ENCODE results near the gene CALU. TPM values are rescaled to one million over a fixed set of nuclear protein-coding genes. Genes with fewer than 3 reads are reported as not detected.

The CALU gene
- total RNA-seq, 1 experiment from 2014 or later = 147 TPM

DNA sequence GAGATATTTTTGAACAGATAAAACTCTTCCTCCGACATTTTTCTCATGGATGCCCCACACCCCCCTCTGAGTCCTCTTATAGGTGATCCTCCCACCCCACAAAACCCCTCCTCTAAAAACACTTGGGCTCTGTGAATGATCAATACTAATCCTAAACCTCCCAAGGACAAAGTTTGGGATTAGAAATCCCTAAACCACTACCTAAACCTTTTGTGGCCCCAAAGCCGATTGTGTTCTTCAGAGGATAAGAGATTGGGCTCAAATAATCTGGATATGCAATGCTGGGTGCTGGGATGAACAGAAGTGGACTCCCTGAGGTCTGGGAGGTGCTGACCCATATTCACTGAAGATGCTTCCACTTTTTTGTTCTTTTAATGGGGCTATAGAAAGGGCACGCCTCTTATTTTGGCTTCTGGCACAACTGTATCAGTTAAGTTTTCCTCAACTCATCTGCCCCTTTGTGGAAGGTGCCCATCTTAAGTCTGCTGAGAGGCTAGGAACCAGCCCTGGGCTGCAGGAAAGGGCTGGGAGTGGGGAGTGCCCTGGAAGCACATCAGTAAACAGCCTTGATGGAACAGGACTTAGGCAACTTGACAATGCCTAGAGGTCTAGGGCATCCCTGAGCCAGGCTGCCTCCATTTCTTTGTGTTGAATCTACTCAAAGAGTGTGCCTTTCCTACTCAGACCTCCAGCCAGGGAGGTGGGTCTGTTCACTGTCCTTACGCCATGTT lies 36.8 kb downstream of the CALU start, which contains the start of gene OPN1SW:
Gene OPN1SW, minus strand, starts transcription at position 51 of the 731 bp plus-strand sequence. Its CDS starts 13 bp downstream, at position 38.
- Mint-ChIP-seq H3K4me1 (ENCODE audit: insufficient read depth, unreplicated experiment) (no peaks in the 10 kb centered on the region), H3K27me3 (ENCODE audit: insufficient read depth, unreplicated experiment) (no peaks in the 10 kb centered on the region), H3K4me3 (ENCODE audit: unreplicated experiment) (no peak within 1 kb of the TSS), H3K36me3 (ENCODE audit: insufficient read depth, unreplicated experiment) (peaks cover 41% of the 10 kb centered on the region), H3K27ac (ENCODE audit: low read depth, unreplicated experiment) (no peak within 1 kb of the TSS), H3K9me3 (ENCODE audit: unreplicated experiment) (peaks cover 11% of the 10 kb centered on the region)
- intact Hi-C loops (cut with micrococcal nuclease) = no loop called here
- ChIA-PET CTCF (no interaction called here), POLR2A (no interaction called here)
- no peak for DNase-seq (ENCODE audit: unreplicated experiment)
- no TSS peak for BruUV-seq (replicated peaks)
- TF ChIP-seq, protein P1, sequence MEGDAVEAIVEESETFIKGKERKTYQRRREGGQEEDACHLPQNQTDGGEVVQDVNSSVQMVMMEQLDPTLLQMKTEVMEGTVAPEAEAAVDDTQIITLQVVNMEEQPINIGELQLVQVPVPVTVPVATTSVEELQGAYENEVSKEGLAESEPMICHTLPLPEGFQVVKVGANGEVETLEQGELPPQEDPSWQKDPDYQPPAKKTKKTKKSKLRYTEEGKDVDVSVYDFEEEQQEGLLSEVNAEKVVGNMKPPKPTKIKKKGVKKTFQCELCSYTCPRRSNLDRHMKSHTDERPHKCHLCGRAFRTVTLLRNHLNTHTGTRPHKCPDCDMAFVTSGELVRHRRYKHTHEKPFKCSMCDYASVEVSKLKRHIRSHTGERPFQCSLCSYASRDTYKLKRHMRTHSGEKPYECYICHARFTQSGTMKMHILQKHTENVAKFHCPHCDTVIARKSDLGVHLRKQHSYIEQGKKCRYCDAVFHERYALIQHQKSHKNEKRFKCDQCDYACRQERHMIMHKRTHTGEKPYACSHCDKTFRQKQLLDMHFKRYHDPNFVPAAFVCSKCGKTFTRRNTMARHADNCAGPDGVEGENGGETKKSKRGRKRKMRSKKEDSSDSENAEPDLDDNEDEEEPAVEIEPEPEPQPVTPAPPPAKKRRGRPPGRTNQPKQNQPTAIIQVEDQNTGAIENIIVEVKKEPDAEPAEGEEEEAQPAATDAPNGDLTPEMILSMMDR (IDR thresholded peaks at IDR 0.05; ENCODE audit: unreplicated experiment) = no peak

DNA sequence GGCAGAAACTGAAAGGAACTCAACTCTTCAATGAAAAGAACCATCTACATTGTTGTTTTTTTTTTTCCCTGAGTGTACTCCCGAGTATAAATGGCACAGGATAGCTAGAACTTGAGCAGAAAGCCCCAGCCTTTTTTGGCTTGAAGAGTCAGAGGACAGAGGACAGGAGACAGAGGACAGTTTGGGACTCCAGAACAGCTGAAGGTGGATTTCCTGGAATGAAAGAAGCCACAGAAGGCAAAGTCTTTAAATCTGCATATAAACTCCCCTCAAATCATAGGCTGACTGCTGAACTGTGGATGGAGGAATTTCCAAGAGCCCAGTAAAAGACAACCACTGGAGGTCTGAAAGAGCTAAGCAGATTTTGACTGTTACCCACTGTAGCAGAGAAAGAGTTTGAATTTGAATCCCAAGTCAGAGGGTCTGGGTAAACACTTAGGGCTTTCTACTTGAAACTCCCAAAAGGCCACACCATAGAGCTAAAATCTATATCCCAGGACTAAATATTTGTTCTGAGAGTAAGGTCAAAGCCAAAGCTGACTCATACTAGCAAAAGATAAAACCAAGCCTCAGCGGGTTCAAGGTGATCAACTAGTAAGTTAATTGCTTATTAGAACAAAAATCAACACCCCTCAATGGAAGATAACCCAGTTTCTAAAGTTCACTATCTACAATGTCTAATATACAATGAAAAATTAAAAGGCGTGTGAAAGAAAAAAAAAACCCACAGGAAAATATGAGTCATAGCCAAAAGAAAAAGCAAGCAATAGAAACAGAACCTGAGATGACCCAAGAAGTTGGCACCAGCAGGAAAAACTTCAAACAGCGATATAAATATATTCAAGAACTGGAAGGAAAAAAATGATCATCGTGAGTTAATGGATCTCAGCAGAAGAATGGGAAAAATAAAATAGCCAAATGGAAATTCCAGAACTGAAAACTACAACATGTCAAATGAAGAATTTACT lies 38.3 kb downstream of the CALU start:
- intact Hi-C loops (cut with micrococcal nuclease) = no loop called here
- CTCF ChIA-PET = interaction anchor here (0.6 to 1.2 kb wide), 2 partner anchors 12 to 34 kb away, joined by 3 read pairs; no protein-coding TSS in a partner anchor
- POLR2A ChIA-PET = interaction anchor here (1.2 kb wide), 1 partner anchor 38 kb away, joined by 4 read pairs; no protein-coding TSS in a partner anchor
- H3K4me1 Mint-ChIP-seq (ENCODE audit: insufficient read depth, unreplicated experiment) = no peaks in the 10 kb centered on the region
- H3K36me3 Mint-ChIP-seq (ENCODE audit: insufficient read depth, unreplicated experiment) = peaks cover 28% of the 10 kb centered on the region
- peaks cover 11% of the 10 kb centered on the region for H3K9me3 Mint-ChIP-seq (ENCODE audit: unreplicated experiment)
- no peak for DNase-seq (ENCODE audit: unreplicated experiment)
- H3K4me3 Mint-ChIP-seq (ENCODE audit: unreplicated experiment) = no peak overlapping the region
- no peak overlapping the region for H3K27ac Mint-ChIP-seq (ENCODE audit: low read depth, unreplicated experiment)
- TF ChIP-seq, protein P1 (IDR thresholded peaks at IDR 0.05; ENCODE audit: unreplicated experiment) = no peak
- BruUV-seq (replicated peaks) = no TSS peak
- no peaks in the 10 kb centered on the region for H3K27me3 Mint-ChIP-seq (ENCODE audit: insufficient read depth, unreplicated experiment)

DNA sequence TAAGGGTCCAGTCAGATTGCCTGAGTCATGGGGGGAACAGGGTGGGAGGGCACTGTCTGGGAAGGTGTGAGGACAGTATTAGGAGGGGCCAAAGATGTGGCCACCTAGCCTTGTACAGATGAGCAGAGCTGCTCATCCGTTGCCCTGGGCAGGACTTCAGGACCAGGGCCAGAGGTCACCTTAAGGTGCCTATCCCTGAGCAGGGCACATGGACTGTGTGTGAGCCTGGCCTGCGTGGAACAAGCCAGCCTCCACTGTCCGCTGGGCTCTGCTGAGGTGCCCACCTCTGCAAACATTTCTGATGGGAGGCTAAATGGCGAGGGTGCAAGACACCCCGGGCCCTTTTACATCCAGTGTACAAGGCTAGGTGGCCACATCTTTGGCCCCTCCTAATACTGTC lies 39.8 kb downstream of the CALU start:
- Mint-ChIP-seq H3K4me1 (ENCODE audit: insufficient read depth, unreplicated experiment) (no peaks in the 10 kb centered on the region), H3K9me3 (ENCODE audit: unreplicated experiment) (peaks cover 11% of the 10 kb centered on the region), H3K27ac (ENCODE audit: low read depth, unreplicated experiment) (no peak overlapping the region), H3K4me3 (ENCODE audit: unreplicated experiment) (no peak overlapping the region), H3K27me3 (ENCODE audit: insufficient read depth, unreplicated experiment) (no peaks in the 10 kb centered on the region), H3K36me3 (ENCODE audit: insufficient read depth, unreplicated experiment) (peaks cover 25% of the 10 kb centered on the region)
- TF ChIP-seq, protein P1 (IDR thresholded peaks at IDR 0.05; ENCODE audit: unreplicated experiment) = no peak
- CTCF ChIA-PET = no interaction called here
- POLR2A ChIA-PET = interaction anchor here (0.6 kb wide), 1 partner anchor 25 kb away, joined by 4 read pairs; no protein-coding TSS in a partner anchor
- no TSS peak for BruUV-seq (replicated peaks)
- intact Hi-C loops (cut with micrococcal nuclease) = no loop called here
- no peak for DNase-seq (ENCODE audit: unreplicated experiment)

DNA sequence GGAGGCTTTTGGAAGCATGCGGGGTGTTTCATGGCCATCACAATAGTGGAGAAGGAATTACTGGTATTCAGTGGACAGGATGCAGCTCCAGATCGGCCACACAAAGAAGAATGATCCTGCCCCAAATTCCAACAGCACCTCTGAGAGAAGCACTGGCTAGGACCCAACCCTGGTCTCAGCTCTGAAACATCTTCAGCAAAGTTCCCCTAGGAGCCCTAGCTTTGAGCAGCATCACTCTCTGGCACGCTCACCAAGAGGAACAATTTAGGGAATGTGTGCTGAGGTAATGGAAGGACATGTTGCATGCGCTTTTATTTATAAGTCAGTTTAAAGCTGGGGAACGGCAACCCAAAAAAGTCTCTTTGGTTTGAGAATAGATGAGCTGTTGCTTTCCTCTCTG lies 42.0 kb downstream of the CALU start:
- ChIA-PET CTCF (no interaction called here), POLR2A (interaction anchor here (0.7 kb wide), 1 partner anchor 9 kb away, joined by 4 read pairs; no protein-coding TSS in a partner anchor)
- BruUV-seq (replicated peaks) = no TSS peak
- Mint-ChIP-seq H3K4me1 (ENCODE audit: insufficient read depth, unreplicated experiment) (no peaks in the 10 kb centered on the region), H3K27ac (ENCODE audit: low read depth, unreplicated experiment) (no peak overlapping the region), H3K36me3 (ENCODE audit: insufficient read depth, unreplicated experiment) (peaks cover 16% of the 10 kb centered on the region), H3K4me3 (ENCODE audit: unreplicated experiment) (no peak overlapping the region), H3K9me3 (ENCODE audit: unreplicated experiment) (peaks cover 11% of the 10 kb centered on the region), H3K27me3 (ENCODE audit: insufficient read depth, unreplicated experiment) (no peaks in the 10 kb centered on the region)
- TF ChIP-seq, protein P1 (IDR thresholded peaks at IDR 0.05; ENCODE audit: unreplicated experiment) = no peak
- DNase-seq (ENCODE audit: unreplicated experiment) = no peak
- intact Hi-C loops (cut with micrococcal nuclease) = no loop called here

Data from MCF 10A (cell line).